Lower leg skin (tissue), 3 donors: Measurements from ENCODE around the gene ENTPD1.

Experiments
- CTCF ChIP-seq, 3 donors: fragments of 450-650 bp; IDR thresholded peaks; one replicate each; pipeline ENCODE4 v1.5.1; 2016; ENCODE audit warnings: antibody characterized with exemption in 3 of 3, mild to moderate bottlenecking in 3 of 3, moderate library complexity in 2 of 3
- POLR2A ChIP-seq, 2 donors: fragments of 450-650 bp; IDR thresholded peaks; one replicate each; pipeline ENCODE4 v1.6.1; 2016 to 2017; ENCODE audit warnings: antibody characterized with exemption in 2 of 2, mild to moderate bottlenecking in 1 of 2, moderate library complexity in 1 of 2

GRCh38 chr10:95906677-95907455 lies 150.9 kb downstream of the ENTPD1 start:
- no peak for TF ChIP-seq POLR2A (IDR thresholded peaks at IDR 0.05)
- TF ChIP-seq CTCF (IDR thresholded peaks at IDR 0.05): no peak
